PFSK-1 (cell line): Measurements from ENCODE around the gene CYP4A11.

Experiments
- SIN3A ChIP-seq: IDR thresholded peaks from 2 replicates; pipeline ENCODE4 v1.6.1; 2012; ENCODE audit warnings: mild to moderate bottlenecking, low read length, moderate library complexity, borderline replicate concordance; ENCODE audit not compliant: insufficient read depth
- TAF1 ChIP-seq: IDR thresholded peaks from 2 replicates; pipeline ENCODE4 v1.6.1; 2012; ENCODE audit warnings: low read length, control low read depth, borderline replicate concordance; ENCODE audit not compliant: insufficient read depth
- TF ChIP-seq, protein P1 (sequence below), 2 experiments: IDR thresholded peaks; 2 replicates each; pipeline versions ENCODE4 v1.6.1 to v1.8.0; 2011 to 2012; ENCODE audit warnings: low read depth in 2 of 2, low read length in 2 of 2, control low read depth in 1 of 2, inconsistent platforms in 1 of 2, mild to moderate bottlenecking in 1 of 2, moderate library complexity in 1 of 2; ENCODE audit not compliant: insufficient read depth in 1 of 2

GRCh38 chr1:46900401-46900800, 40.9 kb downstream of the CYP4A11 start:
- TF ChIP-seq, protein P1, sequence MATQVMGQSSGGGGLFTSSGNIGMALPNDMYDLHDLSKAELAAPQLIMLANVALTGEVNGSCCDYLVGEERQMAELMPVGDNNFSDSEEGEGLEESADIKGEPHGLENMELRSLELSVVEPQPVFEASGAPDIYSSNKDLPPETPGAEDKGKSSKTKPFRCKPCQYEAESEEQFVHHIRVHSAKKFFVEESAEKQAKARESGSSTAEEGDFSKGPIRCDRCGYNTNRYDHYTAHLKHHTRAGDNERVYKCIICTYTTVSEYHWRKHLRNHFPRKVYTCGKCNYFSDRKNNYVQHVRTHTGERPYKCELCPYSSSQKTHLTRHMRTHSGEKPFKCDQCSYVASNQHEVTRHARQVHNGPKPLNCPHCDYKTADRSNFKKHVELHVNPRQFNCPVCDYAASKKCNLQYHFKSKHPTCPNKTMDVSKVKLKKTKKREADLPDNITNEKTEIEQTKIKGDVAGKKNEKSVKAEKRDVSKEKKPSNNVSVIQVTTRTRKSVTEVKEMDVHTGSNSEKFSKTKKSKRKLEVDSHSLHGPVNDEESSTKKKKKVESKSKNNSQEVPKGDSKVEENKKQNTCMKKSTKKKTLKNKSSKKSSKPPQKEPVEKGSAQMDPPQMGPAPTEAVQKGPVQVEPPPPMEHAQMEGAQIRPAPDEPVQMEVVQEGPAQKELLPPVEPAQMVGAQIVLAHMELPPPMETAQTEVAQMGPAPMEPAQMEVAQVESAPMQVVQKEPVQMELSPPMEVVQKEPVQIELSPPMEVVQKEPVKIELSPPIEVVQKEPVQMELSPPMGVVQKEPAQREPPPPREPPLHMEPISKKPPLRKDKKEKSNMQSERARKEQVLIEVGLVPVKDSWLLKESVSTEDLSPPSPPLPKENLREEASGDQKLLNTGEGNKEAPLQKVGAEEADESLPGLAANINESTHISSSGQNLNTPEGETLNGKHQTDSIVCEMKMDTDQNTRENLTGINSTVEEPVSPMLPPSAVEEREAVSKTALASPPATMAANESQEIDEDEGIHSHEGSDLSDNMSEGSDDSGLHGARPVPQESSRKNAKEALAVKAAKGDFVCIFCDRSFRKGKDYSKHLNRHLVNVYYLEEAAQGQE (IDR thresholded peaks at IDR 0.05; ENCODE audit: insufficient read depth in 1 of 2, low read depth in 2 of 2, low read length in 2 of 2): no peak
- TF ChIP-seq SIN3A (no peak), TAF1 (no peak)
